Thoracic aorta (tissue), 2 donors: ENCODE data around the gene PLEKHN1. TPM values are rescaled to one million over a fixed set of nuclear protein-coding genes. Genes with fewer than 3 reads are reported as not detected.

Experiments used
- ATAC-seq: fragments of 150-250 bp; one replicate; pipeline ENCODE4 v1.8.0; 2017; ENCODE audit warnings: low read depth; ENCODE audit not compliant: insufficient number of reproducible peaks, low FRiP score
- DNase-seq: peaks from one replicate; pipeline ENCODE4 v3.0.0-alpha.2; 2020; ENCODE audit warnings: low spot score
- H3K27ac ChIP-seq, 2 donors: fragments of 200-600 bp; sonication (generic); 1 replicate in 1 of 2; 2 replicates in 1 of 2; pipeline ENCODE4 v1.5.1; 2016; ENCODE audit warnings: mild to moderate bottlenecking in 2 of 2, moderate library complexity in 2 of 2
- H3K27me3 ChIP-seq: fragments of 200-600 bp; sonication (generic); replicated peaks from 2 replicates; pipeline ENCODE4 v1.6.0; 2016; ENCODE audit warnings: mild to moderate bottlenecking; ENCODE audit not compliant: insufficient read depth
- H3K36me3 ChIP-seq: fragments of 200-600 bp; sonication (generic); one replicate; pipeline ENCODE4 v1.5.1; 2016
- H3K4me1 ChIP-seq, 2 donors: fragments of 200-600 bp; sonication (generic); 1 replicate in 1 of 2; 2 replicates in 1 of 2; pipeline versions ENCODE4 v1.5.1 to v1.6.0; 2016; ENCODE audit warnings: low read depth in 2 of 2, mild to moderate bottlenecking in 1 of 2; ENCODE audit not compliant: control insufficient read depth in 1 of 2
- H3K4me3 ChIP-seq: fragments of 200-600 bp; sonication (generic); 2 replicates; pipeline ENCODE4 v1.5.1; 2016; ENCODE audit warnings: mild to moderate bottlenecking
- H3K9me3 ChIP-seq: fragments of 200-600 bp; sonication (generic); 2 replicates; pipeline ENCODE4 v1.5.1; 2016
- total RNA-seq, 2 donors: library from RNA; depleted of rRNA; stranded (reverse); fragments of >200 nt; gene quantifications; one replicate each; pipeline versions ENCODE4 v1.1.0 to v1.2.3, GENCODE V29; 2016
- TF ChIP-seq, protein P1 (sequence below): fragments of 200-600 bp; sonication (generic); IDR thresholded peaks from one replicate; pipeline ENCODE4 v1.5.1; 2019; ENCODE audit warnings: antibody characterized with exemption

PLEKHN1 gene
- total RNA-seq, 2 donors from 2014 or later, result 0.27 TPM; not detected in 1

DNA sequence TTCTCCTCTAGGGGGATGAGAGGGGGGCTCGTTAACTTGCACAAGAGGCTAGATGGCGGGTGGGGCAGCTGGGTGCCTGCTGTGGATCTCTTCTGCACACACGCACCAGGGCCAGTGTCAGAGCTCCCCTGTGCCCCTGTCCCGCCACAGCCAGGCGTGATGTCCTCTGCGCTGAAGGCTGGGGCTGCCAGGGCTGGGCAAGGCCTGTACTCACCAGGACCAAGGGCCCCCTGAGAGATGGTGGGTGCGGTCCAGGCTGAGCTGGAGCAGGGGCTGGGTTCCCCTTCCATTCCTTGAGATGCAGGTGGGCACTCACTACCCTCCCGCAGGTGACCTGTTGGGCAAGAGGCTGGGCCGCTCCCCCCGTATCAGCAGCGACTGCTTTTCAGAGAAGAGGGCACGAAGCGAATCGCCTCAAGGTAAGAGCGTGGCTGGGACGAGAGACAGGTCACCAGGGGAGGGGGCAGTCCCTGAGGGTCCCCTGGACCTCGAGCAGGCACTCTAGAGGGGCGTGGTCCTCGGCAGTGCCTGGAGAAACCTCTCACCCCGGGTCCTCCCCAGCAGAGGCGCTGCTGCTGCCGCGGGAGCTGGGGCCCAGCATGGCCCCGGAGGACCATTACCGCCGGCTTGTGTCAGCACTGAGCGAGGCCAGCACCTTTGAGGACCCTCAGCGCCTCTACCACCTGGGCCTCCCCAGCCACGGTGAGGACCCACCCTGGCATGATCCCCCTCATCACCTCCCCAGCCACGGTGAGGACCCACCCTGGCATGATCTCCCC, 27.4 kb upstream of the PLEKHN1 start:
- H3K4me1 ChIP-seq, result peaks cover 22 to 34% of the 10 kb centered on the region in 2 donors
- peaks cover 6% of the 10 kb centered on the region for H3K27me3 ChIP-seq
- H3K4me3 ChIP-seq, result no peak overlapping the region
- DNase-seq (no peak), ATAC-seq (no peak)
- H3K27ac ChIP-seq, result no peak overlapping the region
- TF ChIP-seq, protein P1, sequence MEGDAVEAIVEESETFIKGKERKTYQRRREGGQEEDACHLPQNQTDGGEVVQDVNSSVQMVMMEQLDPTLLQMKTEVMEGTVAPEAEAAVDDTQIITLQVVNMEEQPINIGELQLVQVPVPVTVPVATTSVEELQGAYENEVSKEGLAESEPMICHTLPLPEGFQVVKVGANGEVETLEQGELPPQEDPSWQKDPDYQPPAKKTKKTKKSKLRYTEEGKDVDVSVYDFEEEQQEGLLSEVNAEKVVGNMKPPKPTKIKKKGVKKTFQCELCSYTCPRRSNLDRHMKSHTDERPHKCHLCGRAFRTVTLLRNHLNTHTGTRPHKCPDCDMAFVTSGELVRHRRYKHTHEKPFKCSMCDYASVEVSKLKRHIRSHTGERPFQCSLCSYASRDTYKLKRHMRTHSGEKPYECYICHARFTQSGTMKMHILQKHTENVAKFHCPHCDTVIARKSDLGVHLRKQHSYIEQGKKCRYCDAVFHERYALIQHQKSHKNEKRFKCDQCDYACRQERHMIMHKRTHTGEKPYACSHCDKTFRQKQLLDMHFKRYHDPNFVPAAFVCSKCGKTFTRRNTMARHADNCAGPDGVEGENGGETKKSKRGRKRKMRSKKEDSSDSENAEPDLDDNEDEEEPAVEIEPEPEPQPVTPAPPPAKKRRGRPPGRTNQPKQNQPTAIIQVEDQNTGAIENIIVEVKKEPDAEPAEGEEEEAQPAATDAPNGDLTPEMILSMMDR, result no peak
- no peaks in the 10 kb centered on the region for H3K36me3 ChIP-seq
- no peaks in the 10 kb centered on the region for H3K9me3 ChIP-seq

DNA sequence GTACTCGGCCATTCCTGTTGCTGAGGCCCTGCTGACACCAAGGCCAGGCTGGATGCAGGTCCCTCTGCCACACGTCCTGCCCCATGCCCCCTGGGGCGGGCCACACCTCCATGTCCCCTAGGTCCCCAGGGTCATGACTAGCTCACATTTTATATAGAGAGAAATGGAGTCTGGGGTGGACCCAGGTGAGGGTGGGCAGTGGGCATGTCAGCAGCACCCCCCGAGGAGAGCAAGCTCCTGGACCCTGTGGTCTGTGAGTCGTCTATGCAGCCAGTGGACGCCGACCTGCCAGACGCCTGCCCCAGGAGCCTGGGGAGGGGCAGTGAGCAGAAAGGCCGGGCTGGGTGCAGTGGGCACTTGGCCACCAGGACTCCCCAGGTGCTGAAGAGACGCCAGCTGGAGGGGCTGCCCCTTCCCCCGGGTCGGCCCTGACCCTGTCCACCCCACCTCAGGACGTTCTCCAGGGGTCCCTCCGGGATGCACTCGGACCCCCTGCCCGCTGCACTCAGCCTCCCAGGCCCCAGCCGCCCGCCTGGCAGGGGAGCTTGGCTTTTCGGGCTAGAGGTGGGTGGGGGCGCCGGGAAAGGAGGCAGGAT, 26.7 kb upstream of the PLEKHN1 start:
- Histone ChIP-seq H3K27ac (no peak overlapping the region), H3K4me3 (peak overlapping the region; percentile 66)

DNA sequence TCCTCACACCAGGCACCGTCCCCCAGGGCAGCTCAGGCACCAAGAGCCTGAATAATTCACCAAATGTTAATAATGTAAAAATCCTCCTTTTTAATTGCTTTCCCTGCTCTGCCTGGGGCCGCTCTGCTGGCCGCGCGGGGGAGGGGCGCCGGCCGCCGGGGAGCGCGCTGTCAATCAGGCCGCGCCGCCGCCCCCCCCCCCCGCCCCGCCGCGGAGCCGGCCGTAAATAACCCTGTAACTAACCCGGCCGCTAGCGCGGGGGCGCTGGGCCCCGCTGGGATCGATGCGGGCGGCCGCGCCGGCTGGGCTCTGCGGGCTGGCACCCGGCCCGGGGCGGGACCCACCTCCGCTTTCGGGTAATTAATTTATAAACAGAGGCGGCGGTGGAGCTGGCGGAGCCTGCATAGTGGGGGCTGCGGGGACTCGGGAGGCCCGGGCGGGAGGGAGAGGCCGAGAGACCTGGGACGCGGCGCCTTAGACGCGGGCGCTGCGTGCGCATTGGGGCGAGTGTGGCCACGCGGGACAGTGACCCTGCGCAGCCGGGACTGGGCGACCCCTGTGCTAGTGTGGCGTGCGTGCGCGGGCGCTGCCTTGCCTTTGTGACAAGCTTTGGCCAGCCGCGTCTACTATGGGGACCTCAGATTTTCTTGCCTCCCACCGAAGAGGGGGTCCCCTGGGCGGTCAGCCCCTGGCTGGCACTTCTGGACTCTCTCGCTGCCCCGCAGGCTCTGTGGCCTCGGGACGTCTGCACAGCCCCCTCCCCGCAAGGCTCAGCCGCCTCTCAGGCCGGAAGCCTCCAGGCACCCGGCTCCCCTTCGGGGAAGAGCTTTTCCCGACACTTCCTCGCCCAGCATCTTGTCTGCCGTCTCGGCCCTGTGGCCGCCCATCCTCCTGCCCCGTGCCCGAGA, 25.9 kb upstream of the PLEKHN1 start:
- H3K4me1 ChIP-seq, result peaks cover 22 to 34% of the 10 kb centered on the region in 2 donors
- peak overlapping the region in 1 of 2 donors; percentile 36 for H3K27ac ChIP-seq
- peaks cover 4% of the 10 kb centered on the region for H3K36me3 ChIP-seq
- ATAC-seq (no peak), DNase-seq (no peak)
- H3K27me3 ChIP-seq, result peaks cover 6% of the 10 kb centered on the region
- no peaks in the 10 kb centered on the region for H3K9me3 ChIP-seq
- TF ChIP-seq, protein P1, result no peak
- H3K4me3 ChIP-seq, result peak overlapping the region; percentile 66

More for the DNA sequence above, 26.7 kb upstream of the PLEKHN1 start:
- Histone ChIP-seq H3K4me1 (peaks cover 22 to 34% of the 10 kb centered on the region in 2 donors), H3K27me3 (peaks cover 6% of the 10 kb centered on the region), H3K9me3 (no peaks in the 10 kb centered on the region), H3K36me3 (no peaks in the 10 kb centered on the region)
- TF ChIP-seq, protein P1, result no peak
- ATAC-seq (no peak), DNase-seq (no peak)

DNA sequence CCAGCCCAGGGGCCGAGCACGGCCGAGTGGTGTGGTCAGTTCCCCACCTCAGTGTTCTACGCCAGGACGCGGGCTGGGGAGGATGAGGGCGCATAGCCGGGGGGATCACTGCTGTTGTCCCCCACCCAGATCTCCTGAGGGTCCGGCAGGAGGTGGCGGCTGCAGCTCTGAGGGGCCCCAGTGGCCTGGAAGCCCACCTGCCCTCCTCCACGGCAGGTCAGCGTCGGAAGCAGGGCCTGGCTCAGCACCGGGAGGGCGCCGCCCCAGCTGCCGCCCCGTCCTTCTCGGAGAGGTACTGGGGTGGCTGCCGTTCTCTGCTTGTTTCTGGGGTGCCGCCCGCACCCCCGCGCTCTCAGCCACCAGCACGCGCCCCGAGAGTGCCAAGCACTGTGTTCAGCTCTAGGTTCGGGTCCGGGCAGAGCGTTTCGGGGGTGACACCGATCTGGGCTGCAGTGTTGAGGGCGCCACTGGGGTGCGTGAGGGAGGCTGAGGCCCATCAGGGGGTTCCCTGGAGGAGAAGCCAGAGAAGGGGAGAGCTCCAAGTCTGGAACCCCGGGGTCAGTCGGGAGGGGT, 25.2 kb upstream of the PLEKHN1 start:
- Histone ChIP-seq H3K27ac (peak overlapping the region in 1 of 2 donors; percentile 36), H3K4me1 (peaks cover 22 to 34% of the 10 kb centered on the region in 2 donors), H3K4me3 (peak overlapping the region; percentile 66), H3K27me3 (peaks cover 6% of the 10 kb centered on the region), H3K9me3 (no peaks in the 10 kb centered on the region), H3K36me3 (peaks cover 6% of the 10 kb centered on the region)
- DNase-seq, result no peak
- ATAC-seq, result no peak
- TF ChIP-seq, protein P1, result no peak
